Endothelial cell of umbilical vein (primary cell): ENCODE results near the gene SLC34A2.

Source experiments
- GATA2 ChIP-seq: IDR thresholded peaks from 2 replicates; pipeline ENCODE4 v1.7.0; 2011; ENCODE audit warnings: low read depth, mild to moderate bottlenecking, moderate library complexity, mixed read lengths, low read length; ENCODE audit not compliant: insufficient read length, insufficient read depth
- JUN ChIP-seq: IDR thresholded peaks from 2 replicates; pipeline ENCODE4 v1.6.1; 2011; ENCODE audit warnings: borderline replicate concordance, low read depth; ENCODE audit not compliant: insufficient read length, insufficient read depth
- MYC ChIP-seq: IDR thresholded peaks from one replicate; pipeline ENCODE4 v1.6.1; 2011; ENCODE audit warnings: mild to moderate bottlenecking, low read depth, low read length
- POLR2A ChIP-seq: IDR thresholded peaks from 2 replicates; pipeline ENCODE4 v1.6.1; 2012; ENCODE audit warnings: low read depth, mild to moderate bottlenecking, control low read depth, low read length
- POLR2AphosphoS5 ChIP-seq: IDR thresholded peaks from 2 replicates; pipeline ENCODE4 v1.6.1; 2012; ENCODE audit warnings: low read depth, mild to moderate bottlenecking, control low read depth, low read length, moderate library complexity; ENCODE audit not compliant: insufficient read depth
- TF ChIP-seq, protein P1 (sequence below), 2 donors: IDR thresholded peaks; 1 replicate in 1 of 2; 2 replicates in 1 of 2; pipeline ENCODE4 v1.5.1; 2011; ENCODE audit warnings: low read length in 2 of 2, mild to moderate bottlenecking in 2 of 2, moderate library complexity in 2 of 2, control low read depth in 1 of 2, inconsistent platforms in 1 of 2, low read depth in 1 of 2; ENCODE audit not compliant: insufficient read depth in 1 of 2; ENCODE audit errors: extremely low read depth in 1 of 2
- TF ChIP-seq, protein P2 (sequence below): IDR thresholded peaks from 2 replicates; pipeline ENCODE4 v1.6.1; 2011; ENCODE audit not compliant: insufficient read depth, insufficient read length

DNA sequence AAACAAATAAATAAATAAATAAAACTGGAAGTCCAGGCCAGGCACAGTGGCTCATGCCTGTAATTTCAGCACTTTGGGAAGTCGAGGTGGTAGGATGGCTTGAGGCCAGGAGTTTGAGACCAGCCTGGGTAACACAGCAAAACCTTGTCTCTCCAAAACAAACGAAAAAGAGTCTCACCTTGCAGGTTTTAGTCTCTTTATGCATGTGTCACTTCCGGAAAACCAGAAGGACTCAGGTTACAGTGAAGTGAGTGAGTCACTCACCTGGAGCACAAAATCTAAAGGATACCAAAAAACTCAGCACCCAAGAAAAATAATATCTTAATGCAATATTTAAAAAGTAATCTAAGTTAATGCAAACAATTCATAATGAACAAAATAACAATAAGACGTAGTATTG, 20.1 kb upstream of the SLC34A2 start:
- no peak for TF ChIP-seq POLR2AphosphoS5
- TF ChIP-seq POLR2A, result no peak
- TF ChIP-seq, protein P1, sequence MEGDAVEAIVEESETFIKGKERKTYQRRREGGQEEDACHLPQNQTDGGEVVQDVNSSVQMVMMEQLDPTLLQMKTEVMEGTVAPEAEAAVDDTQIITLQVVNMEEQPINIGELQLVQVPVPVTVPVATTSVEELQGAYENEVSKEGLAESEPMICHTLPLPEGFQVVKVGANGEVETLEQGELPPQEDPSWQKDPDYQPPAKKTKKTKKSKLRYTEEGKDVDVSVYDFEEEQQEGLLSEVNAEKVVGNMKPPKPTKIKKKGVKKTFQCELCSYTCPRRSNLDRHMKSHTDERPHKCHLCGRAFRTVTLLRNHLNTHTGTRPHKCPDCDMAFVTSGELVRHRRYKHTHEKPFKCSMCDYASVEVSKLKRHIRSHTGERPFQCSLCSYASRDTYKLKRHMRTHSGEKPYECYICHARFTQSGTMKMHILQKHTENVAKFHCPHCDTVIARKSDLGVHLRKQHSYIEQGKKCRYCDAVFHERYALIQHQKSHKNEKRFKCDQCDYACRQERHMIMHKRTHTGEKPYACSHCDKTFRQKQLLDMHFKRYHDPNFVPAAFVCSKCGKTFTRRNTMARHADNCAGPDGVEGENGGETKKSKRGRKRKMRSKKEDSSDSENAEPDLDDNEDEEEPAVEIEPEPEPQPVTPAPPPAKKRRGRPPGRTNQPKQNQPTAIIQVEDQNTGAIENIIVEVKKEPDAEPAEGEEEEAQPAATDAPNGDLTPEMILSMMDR (IDR thresholded peaks at IDR 0.05; ENCODE audit: extremely low read depth in 1 of 2, insufficient read depth in 1 of 2, low read depth in 1 of 2, low read length in 2 of 2), result no peak
- TF ChIP-seq MYC, result no peak
- TF ChIP-seq GATA2, result no peak
- TF ChIP-seq, protein P2, sequence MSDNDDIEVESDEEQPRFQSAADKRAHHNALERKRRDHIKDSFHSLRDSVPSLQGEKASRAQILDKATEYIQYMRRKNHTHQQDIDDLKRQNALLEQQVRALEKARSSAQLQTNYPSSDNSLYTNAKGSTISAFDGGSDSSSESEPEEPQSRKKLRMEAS, result no peak
- TF ChIP-seq JUN, result no peak
